GM12878 (cell line): ENCODE data around the gene FRYL. TPM values are rescaled to one million over a fixed set of nuclear protein-coding genes. Genes with fewer than 3 reads are reported as not detected.

Experiments
- ATAC-seq: fragments of 200-7000 bp; cut with Tn5 transposase; 3 replicates; pipeline ENCODE4 v1.9.1; 2020; ENCODE audit warnings: mild to moderate bottlenecking, moderate library complexity
- BruUV-seq: library from RNA; stranded (reverse); fragments of 400-500 nt; replicated peaks from 2 replicates; lab custom pipeline; 2021; lab: Mats Ljungman, UMichigan
- CTCF ChIA-PET: fragments of 300-600 bp; sonication (Branson Sonifier 250); formaldehyde crosslinking; extraction: SDS; loops from one replicate; lab custom pipeline; 2021; ENCODE audit warnings: inconsistent platforms; lab: Yijun Ruan, JAX
- POLR2A ChIA-PET: fragments of 350-600 bp; formaldehyde crosslinking; extraction: SDS; loops from one replicate; lab custom pipeline; 2021; ENCODE audit warnings: inconsistent platforms; lab: Charles Lee
- RAD21 ChIA-PET: fragments of 300-600 bp; sonication (Branson Sonifier 250); formaldehyde crosslinking; loops from one replicate; lab custom pipeline; 2023; ENCODE audit warnings: antibody characterized with exemption; ENCODE audit not compliant: unreplicated experiment; lab: Charles Lee
- SMC1A ChIA-PET: fragments of 300-600 bp; sonication (Branson Sonifier 250); formaldehyde crosslinking; loops from one replicate; lab custom pipeline; 2023; ENCODE audit not compliant: unreplicated experiment, uncharacterized antibody; lab: Charles Lee
- DNase-seq: peaks from one replicate; pipeline ENCODE4 v3.0.0-alpha.2; 2011; ENCODE audit warnings: low read depth, low spot score
- FAIRE-seq: peaks from 3 replicates; lab custom pipeline; 2011; peaks lifted over from hg19 to GRCh38; lab: Jason Lieb, UNC
- H2AFZ ChIP-seq: 2 replicates; pipeline ENCODE4 v1.6.0; 2011; ENCODE audit warnings: low read depth, low read length, control low read depth; ENCODE audit not compliant: control insufficient read depth
- H3K27ac ChIP-seq: 2 replicates; pipeline ENCODE4 v1.5.1; 2011; ENCODE audit warnings: control low read depth; ENCODE audit not compliant: control insufficient read depth, insufficient read depth
- H3K27me3 ChIP-seq, 2 experiments: replicated peaks in 1 of 2; 2 replicates each; pipeline versions ENCODE4 v1.6.0 to v1.6.1; 2011; ENCODE audit warnings: low read length in 1 of 2; ENCODE audit not compliant: control insufficient read depth in 2 of 2, insufficient read depth in 2 of 2
- H3K36me3 ChIP-seq, 2 experiments: 2 replicates each; pipeline ENCODE4 v1.5.1; 2011; ENCODE audit warnings: low read length in 1 of 2; ENCODE audit not compliant: control insufficient read depth in 2 of 2, insufficient read depth in 2 of 2
- H3K4me1 ChIP-seq: 2 replicates; pipeline ENCODE4 v1.6.1; 2011; ENCODE audit warnings: mild to moderate bottlenecking, low read length, moderate library complexity, mixed read lengths; ENCODE audit not compliant: control insufficient read depth, insufficient read depth
- H3K4me2 ChIP-seq: 2 replicates; pipeline ENCODE4 v1.6.0; 2011; ENCODE audit warnings: control low read depth; ENCODE audit not compliant: control insufficient read depth, insufficient read depth
- H3K4me3 ChIP-seq: fragments of 200-600 bp; sonication (generic); 2 replicates; pipeline ENCODE4 v1.5.1; 2016
- H3K79me2 ChIP-seq: 2 replicates; pipeline ENCODE4 v1.6.0; 2011; ENCODE audit warnings: low read length; ENCODE audit not compliant: control insufficient read depth, insufficient read depth
- H3K9ac ChIP-seq: 2 replicates; pipeline ENCODE4 v1.8.0; 2011; ENCODE audit warnings: low read length, control low read depth, mixed read lengths; ENCODE audit not compliant: control insufficient read depth, insufficient read depth
- H3K9me3 ChIP-seq: replicated peaks from 3 replicates; pipeline ENCODE4 v1.5.1; 2011; ENCODE audit warnings: mild to moderate bottlenecking, low read length; ENCODE audit not compliant: control insufficient read depth, insufficient read depth
- H4K20me1 ChIP-seq: 2 replicates; pipeline ENCODE4 v1.6.0; 2011; ENCODE audit not compliant: control insufficient read depth, insufficient read depth
- BACH1 ChIP-seq: fragments of 450-650 bp; IDR thresholded peaks from 2 replicates; pipeline ENCODE4 v1.6.1; 2017; ENCODE audit warnings: mild to moderate bottlenecking, borderline replicate concordance
- EED ChIP-seq: sonication (generic); IDR thresholded peaks from 2 replicates; pipeline ENCODE4 v1.6.1; 2016; ENCODE audit warnings: antibody characterized with exemption, low read depth
- IKZF1 ChIP-seq: fragments of 450-650 bp; conservative IDR thresholded peaks from 2 replicates; pipeline ENCODE4 v1.6.1; 2017; ENCODE audit warnings: antibody characterized with exemption, mild to moderate bottlenecking
- IKZF2 ChIP-seq, 2 experiments: fragments of 450-650 bp; IDR thresholded peaks; 2 replicates each; pipeline ENCODE4 v1.6.1; 2017; ENCODE audit warnings: mild to moderate bottlenecking in 2 of 2, moderate library complexity in 2 of 2
- JUNB ChIP-seq: IDR thresholded peaks from 2 replicates; pipeline ENCODE4 v1.6.1; 2016; ENCODE audit warnings: antibody characterized with exemption, mild to moderate bottlenecking
- MEF2A ChIP-seq: IDR thresholded peaks from 2 replicates; pipeline ENCODE4 v1.6.1; 2011; ENCODE audit warnings: low read depth, mild to moderate bottlenecking, low read length, moderate library complexity; ENCODE audit not compliant: insufficient read depth
- NFIC ChIP-seq: IDR thresholded peaks from 2 replicates; pipeline ENCODE4 v1.6.1; 2012; ENCODE audit warnings: low read depth, mild to moderate bottlenecking, inconsistent platforms, low read length, moderate library complexity
- RBBP5 ChIP-seq: fragments of 200-600 bp; sonication (generic); conservative IDR thresholded peaks from 2 replicates; pipeline ENCODE4 v1.6.1; 2016
- RUNX3 ChIP-seq: IDR thresholded peaks from 2 replicates; pipeline ENCODE4 v1.6.1; 2012; ENCODE audit warnings: low read length, inconsistent platforms
- ZBED1 ChIP-seq: IDR thresholded peaks from 2 replicates; pipeline ENCODE4 v1.6.1; 2016; ENCODE audit warnings: borderline replicate concordance
- WGBS: methylation state at CpG from one replicate; pipeline ENCODE4 v1.1.6; 2016; ENCODE audit warnings: low lambda C conversion rate; ENCODE audit not compliant: insufficient replicate concordance, insufficient coverage; ENCODE audit errors: missing lambda C conversion rate; 5-methylcytosine and 5-hydroxymethylcytosine counted together
- in situ Hi-C: fragments of 300-500 bp; cut with MboI; formaldehyde crosslinking; loops from 9 replicates; pipeline ENCODE4 v1.14.3; 2018; ENCODE audit warnings: mixed read lengths
- intact Hi-C: fragments of 100-400 bp; cut with micrococcal nuclease; formaldehyde crosslinking; loops from one replicate; pipeline ENCODE4 v1.14.2; 2022; ENCODE audit not compliant: unreplicated experiment
- polyA plus RNA-seq, 11 experiments: library from polyadenylated mRNA; depleted of rRNA in 4 of 11; unstranded in 6 of 11; stranded (reverse) in 5 of 11; fragments of >200 nt; fragmentation: Nextera tagmentation in 4 of 11; fragmentation: Illumina TruSeq in 1 of 11; extraction: Ambion mirVana in 4 of 11; extraction: Trizol in 1 of 11; gene quantifications; 1 replicate in 1 of 11; 2 replicates in 10 of 11; pipeline versions ENCODE4 v1.2.1 to v1.2.3, GENCODE V29; 2011 to 2016; ENCODE audit warnings: inconsistent platforms in 2 of 11, missing spikeins in 2 of 11, low read depth in 1 of 11
- total RNA-seq, 4 experiments: library from RNA; depleted of rRNA in 3 of 4; stranded (reverse); fragments of >200 nt in 3 of 4; fragmentation: Illumina TruSeq in 1 of 4; extraction: Trizol in 1 of 4; gene quantifications; 2 replicates each; pipeline versions ENCODE4 v1.2.1 to v1.2.3, GENCODE V29; 2013 to 2021
- TF ChIP-seq, protein P1 (sequence below): IDR thresholded peaks from 2 replicates; pipeline ENCODE4 v1.6.1; 2012; ENCODE audit warnings: low read length, inconsistent platforms

FRYL gene
- total and polyA plus RNA-seq, 10 of the 15 experiments (the other 5 are each of a cell fraction or from before 2014, with no cell fraction given), result 10.3 to 50.6 (median 28.7) TPM

DNA sequence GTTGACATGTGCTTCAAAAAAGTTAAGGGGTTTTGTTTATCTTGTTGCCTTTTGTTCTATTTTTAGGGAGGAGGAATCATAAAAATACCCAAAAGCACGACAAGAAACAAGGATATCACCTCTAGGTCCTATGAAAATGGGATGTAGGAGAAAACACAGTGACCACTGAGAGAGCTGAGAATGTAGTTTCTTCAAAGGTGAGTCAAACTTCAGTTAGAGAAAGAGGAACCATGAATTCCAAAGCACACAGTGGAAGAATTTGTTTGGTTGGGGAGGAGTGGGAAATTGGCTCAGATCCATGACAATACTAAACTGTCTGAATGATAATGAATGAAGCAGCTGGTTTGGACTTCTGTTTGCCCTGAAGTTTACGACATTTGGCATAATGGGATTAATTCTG, 19.1 kb upstream of the FRYL start:
- Histone ChIP-seq H3K27me3 (no peaks in the 10 kb centered on the region), H3K4me2 (no peak overlapping the region), H3K36me3 (no peaks in the 10 kb centered on the region), H3K4me1 (peaks cover 17% of the 10 kb centered on the region), H3K79me2 (no peaks in the 10 kb centered on the region), H3K4me3 (no peak overlapping the region), H3K9ac (no peak overlapping the region), H4K20me1 (no peaks in the 10 kb centered on the region), H3K27ac (no peak overlapping the region), H3K9me3 (no peaks in the 10 kb centered on the region), H2AFZ (no peak overlapping the region)
- DNase-seq (no peak), ATAC-seq (peak; percentile 53), FAIRE-seq (peak; percentile 23)
- WGBS, result 47% methylated on average over 2 of the region's 2 CpGs
- in situ Hi-C loops (no loop called here), intact Hi-C loops (no loop called here)
- CTCF ChIA-PET, result interaction anchor here (1.0 kb wide), 1 partner anchor 18 kb away, joined by 3 read pairs; no protein-coding TSS in a partner anchor
- TF ChIP-seq MEF2A (peak; percentile 78), NFIC (peak; percentile 71), IKZF1 (peak; percentile 39; the same call in 1 of the 2 replicates), RBBP5 (no peak), RUNX3 (peak; percentile 59), EED (0 out of 2 replicates have a peak, but pooled peaks have one; percentile 35), ZBED1 (no peak), JUNB (0 out of 2 replicates have a peak, but pooled peaks have one; percentile 14), BACH1 (no peak), IKZF2 (IDR thresholded peaks at IDR 0.05) (peak; percentile 57 to 75; a peak in 3 of 4 replicates)
- TF ChIP-seq, protein P1, sequence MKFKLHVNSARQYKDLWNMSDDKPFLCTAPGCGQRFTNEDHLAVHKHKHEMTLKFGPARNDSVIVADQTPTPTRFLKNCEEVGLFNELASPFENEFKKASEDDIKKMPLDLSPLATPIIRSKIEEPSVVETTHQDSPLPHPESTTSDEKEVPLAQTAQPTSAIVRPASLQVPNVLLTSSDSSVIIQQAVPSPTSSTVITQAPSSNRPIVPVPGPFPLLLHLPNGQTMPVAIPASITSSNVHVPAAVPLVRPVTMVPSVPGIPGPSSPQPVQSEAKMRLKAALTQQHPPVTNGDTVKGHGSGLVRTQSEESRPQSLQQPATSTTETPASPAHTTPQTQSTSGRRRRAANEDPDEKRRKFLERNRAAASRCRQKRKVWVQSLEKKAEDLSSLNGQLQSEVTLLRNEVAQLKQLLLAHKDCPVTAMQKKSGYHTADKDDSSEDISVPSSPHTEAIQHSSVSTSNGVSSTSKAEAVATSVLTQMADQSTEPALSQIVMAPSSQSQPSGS, result 0 out of 2 replicates have a peak, but pooled peaks have one; percentile 26
- POLR2A ChIA-PET, result interaction anchor here (0.7 to 1.4 kb wide), 2 partner anchors 18 to 20 kb away, joined by 4 to 5 read pairs; no protein-coding TSS in a partner anchor
- RAD21 ChIA-PET, result interaction anchor here (0.8 kb wide), 1 partner anchor 18 kb away, joined by 3 read pairs; no protein-coding TSS in a partner anchor
- BruUV-seq, result no TSS peak
- SMC1A ChIA-PET, result interaction anchor here (1.2 kb wide), 1 partner anchor 18 kb away, joined by 6 read pairs; no protein-coding TSS in a partner anchor
